Prostate gland (tissue), 2 donors: ENCODE measurements around the gene RPS15.

Experiments used
- POLR2A ChIP-seq: fragments of 450-650 bp; IDR thresholded peaks from one replicate; pipeline ENCODE4 v1.6.1; 2016; ENCODE audit warnings: antibody characterized with exemption, mild to moderate bottlenecking
- POLR2AphosphoS5 ChIP-seq: sonication (generic); formaldehyde crosslinking; IDR thresholded peaks from one replicate; pipeline ENCODE4 v1.6.1; 2017; ENCODE audit warnings: antibody characterized with exemption
- TF ChIP-seq, protein P1 (sequence below), 4 experiments: fragments of 200-600 bp in 2 of 4; fragments of 450-650 bp in 2 of 4; sonication (generic) in 2 of 4; IDR thresholded peaks; 1 replicate in 3 of 4; 2 replicates in 1 of 4; pipeline ENCODE4 v1.5.1; 2016 to 2019; ENCODE audit warnings: antibody characterized with exemption in 4 of 4, mild to moderate bottlenecking in 2 of 4, moderate library complexity in 2 of 4

DNA sequence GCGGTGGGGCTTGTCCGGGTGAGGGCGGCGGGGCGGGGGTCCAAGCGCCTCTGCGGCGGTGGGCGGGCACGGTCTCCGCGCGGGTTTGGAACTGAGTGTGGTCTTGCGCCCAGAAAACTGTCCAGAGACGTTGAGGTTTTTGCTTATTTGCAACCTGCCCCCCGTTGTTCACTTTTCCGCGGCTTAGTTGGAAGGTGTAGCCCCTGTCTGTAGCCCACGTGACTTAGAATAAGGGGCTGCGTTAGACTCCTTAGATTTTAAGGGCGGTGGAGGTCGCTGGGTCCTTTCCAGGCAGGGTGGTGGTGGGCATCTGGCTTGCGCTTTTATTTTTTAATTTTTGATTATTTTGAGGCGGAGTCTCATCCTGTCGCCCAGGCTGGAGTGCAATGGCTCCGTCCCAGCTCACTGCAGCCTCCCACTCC, 748 bp downstream of the RPS15 start:
- TF ChIP-seq, protein P1, sequence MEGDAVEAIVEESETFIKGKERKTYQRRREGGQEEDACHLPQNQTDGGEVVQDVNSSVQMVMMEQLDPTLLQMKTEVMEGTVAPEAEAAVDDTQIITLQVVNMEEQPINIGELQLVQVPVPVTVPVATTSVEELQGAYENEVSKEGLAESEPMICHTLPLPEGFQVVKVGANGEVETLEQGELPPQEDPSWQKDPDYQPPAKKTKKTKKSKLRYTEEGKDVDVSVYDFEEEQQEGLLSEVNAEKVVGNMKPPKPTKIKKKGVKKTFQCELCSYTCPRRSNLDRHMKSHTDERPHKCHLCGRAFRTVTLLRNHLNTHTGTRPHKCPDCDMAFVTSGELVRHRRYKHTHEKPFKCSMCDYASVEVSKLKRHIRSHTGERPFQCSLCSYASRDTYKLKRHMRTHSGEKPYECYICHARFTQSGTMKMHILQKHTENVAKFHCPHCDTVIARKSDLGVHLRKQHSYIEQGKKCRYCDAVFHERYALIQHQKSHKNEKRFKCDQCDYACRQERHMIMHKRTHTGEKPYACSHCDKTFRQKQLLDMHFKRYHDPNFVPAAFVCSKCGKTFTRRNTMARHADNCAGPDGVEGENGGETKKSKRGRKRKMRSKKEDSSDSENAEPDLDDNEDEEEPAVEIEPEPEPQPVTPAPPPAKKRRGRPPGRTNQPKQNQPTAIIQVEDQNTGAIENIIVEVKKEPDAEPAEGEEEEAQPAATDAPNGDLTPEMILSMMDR (IDR thresholded peaks at IDR 0.05), result no peak
- TF ChIP-seq POLR2A (no peak), POLR2AphosphoS5 (no peak)
